GM12801 (cell line): ENCODE data around the gene ITFG1.

ENCODE experiments used
- CTCF ChIP-seq: IDR thresholded peaks from one replicate; pipeline ENCODE4 v1.5.1; 2011; ENCODE audit warnings: control low read depth; ENCODE audit not compliant: insufficient read length; ENCODE audit errors: extremely low read depth

The ITFG1 gene

GRCh38 chr16:47470211-47470610 is 9.3 kb upstream of the ITFG1 start:
- TF ChIP-seq CTCF, result no peak

- TF ChIP-seq CTCF, result no peak
Measured at GRCh38 chr16:47469227-47469626, 8.4 kb upstream of the ITFG1 start.

GRCh38 chr16:47467501-47467900 is 6.6 kb upstream of the ITFG1 start:
- no peak for TF ChIP-seq CTCF

GRCh38 chr16:47465919-47466630 is 5.2 kb upstream of the ITFG1 start:
- TF ChIP-seq CTCF, result no peak

GRCh38 chr16:47463771-47464624 is 3.1 kb upstream of the ITFG1 start:
- no peak for TF ChIP-seq CTCF

- TF ChIP-seq CTCF, result no peak
Measured at GRCh38 chr16:47461598-47462266, 869 bp upstream of the ITFG1 start.

- TF ChIP-seq CTCF, result no peak
Measured at GRCh38 chr16:47460359-47460710, 528 bp downstream of the ITFG1 start.
